Mesendoderm (in vitro differentiated cells): Measurements from ENCODE around the gene IKBKE.

Experiments used
- DNase-seq: peaks from one replicate; pipeline ENCODE4 v3.0.0; 2013
- H2AK5ac ChIP-seq: 2 replicates; pipeline ENCODE4 v1.6.1; 2013; ENCODE audit warnings: low read length, inconsistent platforms
- H2BK120ac ChIP-seq: 2 replicates; pipeline ENCODE4 v1.6.1; 2013; ENCODE audit warnings: low read depth, mild to moderate bottlenecking, low read length, moderate library complexity, mixed read lengths
- H2BK15ac ChIP-seq: replicated peaks from 2 replicates; pipeline ENCODE4 v1.6.1; 2013; ENCODE audit warnings: low read depth, mild to moderate bottlenecking, moderate library complexity
- H2BK5ac ChIP-seq: 2 replicates; pipeline ENCODE4 v1.6.1; 2013; ENCODE audit warnings: low read length, inconsistent platforms
- H3K18ac ChIP-seq: 2 replicates; pipeline ENCODE4 v1.6.1; 2013; ENCODE audit warnings: mild to moderate bottlenecking, low read length, mixed read lengths
- H3K23ac ChIP-seq: one replicate; pipeline ENCODE4 v1.6.1; 2013; ENCODE audit warnings: low read length
- H3K27ac ChIP-seq: 2 replicates; pipeline ENCODE4 v1.5.1; 2013; ENCODE audit warnings: low read depth, mild to moderate bottlenecking, inconsistent platforms, low read length, moderate library complexity
- H3K27me3 ChIP-seq: 2 replicates; pipeline ENCODE4 v1.6.1; 2013; ENCODE audit warnings: low read length, control low read depth, mild to moderate bottlenecking, inconsistent platforms; ENCODE audit not compliant: insufficient read depth, poor library complexity
- H3K36me3 ChIP-seq: 2 replicates; pipeline ENCODE4 v1.6.1; 2013; ENCODE audit warnings: low read length, inconsistent platforms; ENCODE audit not compliant: control insufficient read depth, insufficient read depth
- H3K4ac ChIP-seq: one replicate; pipeline ENCODE4 v1.6.1; 2013; ENCODE audit warnings: low read depth, mild to moderate bottlenecking, low read length, moderate library complexity
- H3K4me1 ChIP-seq: 2 replicates; pipeline ENCODE4 v1.6.1; 2013; ENCODE audit warnings: low read depth, low read length, inconsistent platforms; ENCODE audit not compliant: control insufficient read depth
- H3K4me2 ChIP-seq: 2 replicates; pipeline ENCODE4 v1.6.1; 2013; ENCODE audit warnings: low read length
- H3K4me3 ChIP-seq: 2 replicates; pipeline ENCODE4 v1.5.1; 2013; ENCODE audit warnings: mild to moderate bottlenecking, low read length
- H3K56ac ChIP-seq: one replicate; pipeline ENCODE4 v1.6.1; 2013; ENCODE audit warnings: low read length
- H3K79me1 ChIP-seq: 2 replicates; pipeline ENCODE4 v1.6.1; 2013; ENCODE audit warnings: low read length, inconsistent platforms
- H3K79me2 ChIP-seq: 2 replicates; pipeline ENCODE4 v1.6.1; 2013; ENCODE audit warnings: mild to moderate bottlenecking, low read length; ENCODE audit not compliant: control insufficient read depth, insufficient read depth
- H3K9ac ChIP-seq: 2 replicates; pipeline ENCODE4 v1.6.1; 2013; ENCODE audit warnings: low read length, inconsistent platforms
- H4K5ac ChIP-seq: one replicate; pipeline ENCODE4 v1.6.1; 2013; ENCODE audit warnings: low read length
- H4K8ac ChIP-seq: one replicate; pipeline ENCODE4 v1.6.1; 2013; ENCODE audit warnings: low read depth, mild to moderate bottlenecking, control low read depth, low read length, moderate library complexity
- WGBS: extraction: QIAGEN DNeasy Blood & Tissue Kit; methylation state at CpG from one replicate; pipeline ENCODE4 v1.1.7; 2013; ENCODE audit warnings: low lambda C conversion rate, missing lambda C conversion rate; ENCODE audit not compliant: insufficient coverage; ENCODE audit errors: extremely low coverage; 5-methylcytosine and 5-hydroxymethylcytosine counted together

Gene IKBKE

GRCh38 chr1:206430031-206430983 is 40.0 kb upstream of the IKBKE start:
- H3K18ac ChIP-seq = no peak overlapping the region
- H2AK5ac ChIP-seq = no peak overlapping the region
- no CpG with 5 or more reads among the region's 9 CpGs for WGBS

GRCh38 chr1:206435445-206435844 is 34.8 kb upstream of the IKBKE start:
- WGBS = no CpG with 5 or more reads among the region's 1 CpG
- Histone ChIP-seq H3K23ac (no peak overlapping the region), H2BK120ac (no peak overlapping the region), H2BK5ac (no peak overlapping the region), H3K27ac (no peak overlapping the region), H3K36me3 (no peaks in the 10 kb centered on the region), H3K56ac (no peak overlapping the region), H3K79me1 (no peaks in the 10 kb centered on the region), H2AK5ac (no peak overlapping the region), H3K4ac (no peak overlapping the region), H3K4me3 (no peak overlapping the region), H3K79me2 (no peaks in the 10 kb centered on the region), H3K18ac (no peak overlapping the region), H3K4me1 (no peaks in the 10 kb centered on the region), H4K8ac (no peak overlapping the region), H3K9ac (no peak overlapping the region), H4K5ac (no peak overlapping the region), H2BK15ac (no peak overlapping the region), H3K27me3 (no peaks in the 10 kb centered on the region), H3K4me2 (no peak overlapping the region)
- DNase-seq = no peak

More at GRCh38 chr1:206430031-206430983, 40.0 kb upstream of the IKBKE start:
- no peaks in the 10 kb centered on the region for H3K4me1 ChIP-seq
- no peak overlapping the region for H3K23ac ChIP-seq
- H4K8ac ChIP-seq = no peak overlapping the region
- no peak overlapping the region for H2BK120ac ChIP-seq
- H4K5ac ChIP-seq = no peak overlapping the region
- no peaks in the 10 kb centered on the region for H3K79me1 ChIP-seq
- H3K56ac ChIP-seq = no peak overlapping the region
- no peak overlapping the region for H3K4me2 ChIP-seq
- H3K4me3 ChIP-seq = no peak overlapping the region
- H3K9ac ChIP-seq = no peak overlapping the region
- peaks cover 3% of the 10 kb centered on the region for H3K36me3 ChIP-seq
- H2BK15ac ChIP-seq = no peak overlapping the region
- H3K27me3 ChIP-seq = no peaks in the 10 kb centered on the region
- H2BK5ac ChIP-seq = no peak overlapping the region
- no peaks in the 10 kb centered on the region for H3K79me2 ChIP-seq
- H3K4ac ChIP-seq = no peak overlapping the region
- no peak overlapping the region for H3K27ac ChIP-seq
- DNase-seq = no peak

DNA sequence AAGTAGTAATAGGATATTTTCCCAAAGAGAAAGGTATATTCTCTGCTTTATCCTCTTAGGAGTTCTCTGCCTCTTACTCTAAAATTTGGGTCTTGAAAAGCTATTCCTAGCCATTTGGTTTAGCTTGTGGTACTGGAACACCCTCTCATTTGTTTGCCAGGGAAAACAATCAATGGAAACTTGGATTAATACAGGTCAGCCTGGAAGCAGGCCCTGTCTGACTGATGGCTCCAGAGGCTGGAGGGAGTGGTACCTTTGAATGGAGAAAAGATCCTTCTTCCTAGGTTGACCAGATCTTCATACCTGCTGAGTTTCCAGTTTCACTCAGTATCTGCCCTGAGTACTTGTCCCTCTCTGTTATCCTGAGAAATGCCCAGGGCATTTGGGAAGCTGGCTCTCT is 31.7 kb upstream of the IKBKE start:
- no peak for DNase-seq
- no peak overlapping the region for H3K56ac ChIP-seq
- no peaks in the 10 kb centered on the region for H3K27me3 ChIP-seq
- no peak overlapping the region for H2BK15ac ChIP-seq
- H2BK120ac ChIP-seq = no peak overlapping the region
- H3K4ac ChIP-seq = no peak overlapping the region
- H3K4me2 ChIP-seq = no peak overlapping the region
- H3K36me3 ChIP-seq = no peaks in the 10 kb centered on the region
- H4K5ac ChIP-seq = no peak overlapping the region
- H3K79me1 ChIP-seq = no peaks in the 10 kb centered on the region
- H2BK5ac ChIP-seq = no peak overlapping the region
- no peak overlapping the region for H2AK5ac ChIP-seq
- no peak overlapping the region for H3K18ac ChIP-seq
- H3K27ac ChIP-seq = no peak overlapping the region
- H3K79me2 ChIP-seq = no peaks in the 10 kb centered on the region
- H3K23ac ChIP-seq = no peak overlapping the region
- no peaks in the 10 kb centered on the region for H3K4me1 ChIP-seq
- no peak overlapping the region for H3K4me3 ChIP-seq
- H4K8ac ChIP-seq = no peak overlapping the region
- H3K9ac ChIP-seq = no peak overlapping the region

DNA sequence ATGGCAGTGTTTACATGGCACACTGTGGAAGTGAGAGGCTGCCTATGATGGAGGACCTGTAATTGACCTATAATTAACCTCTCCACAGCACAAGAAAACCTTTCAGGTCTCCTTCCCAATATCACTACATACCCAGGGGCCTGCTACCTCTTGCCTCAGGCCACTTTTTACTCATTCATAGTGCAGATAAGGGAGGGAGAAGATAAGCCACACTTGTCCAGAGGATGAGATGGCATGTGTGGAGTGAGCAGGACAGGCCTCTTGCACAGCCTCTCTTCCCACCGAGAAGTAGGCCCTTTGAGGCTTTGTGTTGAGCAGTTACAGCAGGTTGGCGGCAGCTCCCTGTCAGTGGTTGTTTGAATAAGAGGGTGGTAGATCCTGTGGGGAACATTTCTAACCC is 31.1 kb upstream of the IKBKE start:
- no peaks in the 10 kb centered on the region for H3K36me3 ChIP-seq
- no peak overlapping the region for H3K4me2 ChIP-seq
- H4K8ac ChIP-seq = no peak overlapping the region
- no peak for DNase-seq
- no peak overlapping the region for H3K9ac ChIP-seq
- H3K56ac ChIP-seq = no peak overlapping the region
- H3K27ac ChIP-seq = no peak overlapping the region
- no peak overlapping the region for H3K4ac ChIP-seq
- H3K18ac ChIP-seq = no peak overlapping the region
- no peak overlapping the region for H3K23ac ChIP-seq
- H3K79me2 ChIP-seq = no peaks in the 10 kb centered on the region
- WGBS = no CpG with 5 or more reads among the region's 2 CpGs
- H2BK5ac ChIP-seq = no peak overlapping the region
- no peak overlapping the region for H2AK5ac ChIP-seq
- H4K5ac ChIP-seq = no peak overlapping the region
- H3K4me3 ChIP-seq = no peak overlapping the region
- no peaks in the 10 kb centered on the region for H3K27me3 ChIP-seq
- no peak overlapping the region for H2BK120ac ChIP-seq
- no peaks in the 10 kb centered on the region for H3K79me1 ChIP-seq
- H3K4me1 ChIP-seq = no peaks in the 10 kb centered on the region
- no peak overlapping the region for H2BK15ac ChIP-seq

- Histone ChIP-seq H3K79me2 (no peaks in the 10 kb centered on the region), H3K4me3 (no peak overlapping the region), H3K18ac (no peak overlapping the region), H3K36me3 (peaks cover 4% of the 10 kb centered on the region), H4K8ac (no peak overlapping the region), H3K79me1 (no peaks in the 10 kb centered on the region), H3K23ac (no peak overlapping the region), H2AK5ac (no peak overlapping the region), H3K56ac (no peak overlapping the region), H3K4ac (no peak overlapping the region), H4K5ac (no peak overlapping the region), H3K27ac (no peak overlapping the region), H2BK5ac (no peak overlapping the region), H3K4me2 (no peak overlapping the region), H3K27me3 (no peaks in the 10 kb centered on the region), H3K4me1 (no peaks in the 10 kb centered on the region), H3K9ac (no peak overlapping the region), H2BK15ac (no peak overlapping the region), H2BK120ac (no peak overlapping the region)
- WGBS = no CpG with 5 or more reads among the region's 7 CpGs
- DNase-seq = no peak
Observed at GRCh38 chr1:206441336-206441967, 28.8 kb upstream of the IKBKE start.
